Endothelial cell of umbilical vein (primary cell): ENCODE data around the gene ATP8A2. TPM values are rescaled to one million over a fixed set of nuclear protein-coding genes. Genes with fewer than 3 reads are reported as not detected.

Experiments used
- BruUV-seq: library from RNA; stranded (reverse); fragments of 400-500 nt; replicated peaks from 2 replicates; lab custom pipeline; 2021; lab: Mats Ljungman, UMichigan
- CTCF ChIA-PET: fragments of 300-600, 350-600 bp; sonication (Branson Sonifier 250); formaldehyde crosslinking; loops from one replicate; lab custom pipeline; 2021; ENCODE audit warnings: antibody characterized with exemption, inconsistent platforms; lab: Charles Lee
- POLR2A ChIA-PET: fragments of 300-600, 350-600 bp; sonication (Branson Sonifier 250); formaldehyde crosslinking; loops from one replicate; lab custom pipeline; 2021; ENCODE audit warnings: antibody characterized with exemption, inconsistent platforms; lab: Charles Lee
- DNase-seq: peaks from one replicate; pipeline ENCODE4 v3.0.0-alpha.2; 2011; ENCODE audit warnings: low read depth, low spot score
- FAIRE-seq: peaks from 2 replicates; lab custom pipeline; 2011; peaks lifted over from hg19 to GRCh38; lab: Jason Lieb, UNC
- H2AFZ ChIP-seq: 2 replicates; pipeline ENCODE4 v1.6.0; 2012; ENCODE audit warnings: low read depth, low read length, control low read depth, inconsistent platforms
- H3K27ac ChIP-seq: 2 replicates; pipeline ENCODE4 v1.5.1; 2011; ENCODE audit warnings: low read depth, mild to moderate bottlenecking, control low read depth, low read length, moderate library complexity; ENCODE audit not compliant: insufficient read depth
- H3K27me3 ChIP-seq, 2 experiments: 2 replicates each; pipeline versions ENCODE4 v1.6.0 to v1.6.1; 2011; ENCODE audit warnings: low read length in 2 of 2, mixed read lengths in 1 of 2; ENCODE audit not compliant: control insufficient read depth in 2 of 2, insufficient read depth in 2 of 2
- H3K36me3 ChIP-seq, 2 experiments: 2 replicates in 1 of 2; 3 replicates in 1 of 2; pipeline ENCODE4 v1.5.1; 2011; ENCODE audit warnings: low read length in 2 of 2, mild to moderate bottlenecking in 1 of 2, moderate library complexity in 1 of 2; ENCODE audit not compliant: control insufficient read depth in 2 of 2, insufficient read depth in 2 of 2; ENCODE audit errors: extremely low read depth in 1 of 2
- H3K4me1 ChIP-seq: 3 replicates; pipeline ENCODE4 v1.5.1; 2011; ENCODE audit warnings: mild to moderate bottlenecking, low read length; ENCODE audit not compliant: control insufficient read depth, insufficient read depth; ENCODE audit errors: extremely low read depth
- H3K4me2 ChIP-seq: 2 replicates; pipeline ENCODE4 v1.6.1; 2011; ENCODE audit warnings: low read length, control low read depth, mixed read lengths; ENCODE audit not compliant: insufficient read depth
- H3K4me3 ChIP-seq, 3 experiments: fragments of 200-600 bp in 1 of 3; sonication (generic), shearing (Covaris generic) in 1 of 3; replicated peaks in 1 of 3; 2 replicates each; pipeline ENCODE4 v1.5.1; 2011 to 2016; ENCODE audit warnings: control low read depth in 3 of 3, low read length in 3 of 3, mild to moderate bottlenecking in 2 of 3, inconsistent platforms in 1 of 3, low read depth in 1 of 3, moderate library complexity in 1 of 3; ENCODE audit not compliant: insufficient read depth in 1 of 3
- H3K79me2 ChIP-seq: 2 replicates; pipeline ENCODE4 v1.6.0; 2012; ENCODE audit warnings: low read length, inconsistent platforms; ENCODE audit not compliant: control insufficient read depth, insufficient read depth
- H3K9ac ChIP-seq: replicated peaks from 2 replicates; pipeline ENCODE3; 2011; ENCODE audit warnings: low read length, control low read depth; ENCODE audit not compliant: insufficient read depth; ENCODE audit errors: extremely low read depth
- H3K9me1 ChIP-seq: replicated peaks from 3 replicates; pipeline ENCODE4 v1.6.0; 2011; ENCODE audit warnings: mild to moderate bottlenecking, low read length; ENCODE audit not compliant: control insufficient read depth, insufficient read depth; ENCODE audit errors: extremely low read depth
- H3K9me3 ChIP-seq: replicated peaks from 2 replicates; pipeline ENCODE4 v1.5.1; 2012; ENCODE audit warnings: low read length, inconsistent platforms; ENCODE audit not compliant: control insufficient read depth, insufficient read depth
- H4K20me1 ChIP-seq: replicated peaks from 2 replicates; pipeline ENCODE3; 2011; ENCODE audit warnings: mild to moderate bottlenecking, low read length; ENCODE audit not compliant: control insufficient read depth, insufficient read depth; ENCODE audit errors: extremely low read depth
- CTCF ChIP-seq, 2 donors: IDR thresholded peaks; 1 replicate in 1 of 2; 2 replicates in 1 of 2; pipeline ENCODE4 v1.5.1; 2011; ENCODE audit warnings: low read length in 2 of 2, mild to moderate bottlenecking in 2 of 2, moderate library complexity in 2 of 2, control low read depth in 1 of 2, inconsistent platforms in 1 of 2, low read depth in 1 of 2; ENCODE audit not compliant: insufficient read depth in 1 of 2; ENCODE audit errors: extremely low read depth in 1 of 2
- EZH2 ChIP-seq: IDR thresholded peaks from 2 replicates; pipeline ENCODE4 v1.6.1; 2012; ENCODE audit warnings: borderline replicate concordance, low read depth, mild to moderate bottlenecking, moderate library complexity, low read length, inconsistent platforms; ENCODE audit not compliant: severe bottlenecking
- FOS ChIP-seq: IDR thresholded peaks from 2 replicates; pipeline ENCODE4 v1.6.1; 2011; ENCODE audit warnings: mild to moderate bottlenecking, low read length, moderate library complexity, borderline replicate concordance; ENCODE audit not compliant: insufficient read depth
- GATA2 ChIP-seq: IDR thresholded peaks from 2 replicates; pipeline ENCODE4 v1.7.0; 2011; ENCODE audit warnings: low read depth, mild to moderate bottlenecking, moderate library complexity, mixed read lengths, low read length; ENCODE audit not compliant: insufficient read length, insufficient read depth
- JUN ChIP-seq: IDR thresholded peaks from 2 replicates; pipeline ENCODE4 v1.6.1; 2011; ENCODE audit warnings: borderline replicate concordance, low read depth; ENCODE audit not compliant: insufficient read length, insufficient read depth
- MAX ChIP-seq: IDR thresholded peaks from 2 replicates; pipeline ENCODE4 v1.6.1; 2011; ENCODE audit not compliant: insufficient read depth, insufficient read length
- MYC ChIP-seq: IDR thresholded peaks from one replicate; pipeline ENCODE4 v1.6.1; 2011; ENCODE audit warnings: mild to moderate bottlenecking, low read depth, low read length
- POLR2A ChIP-seq: IDR thresholded peaks from 2 replicates; pipeline ENCODE4 v1.6.1; 2012; ENCODE audit warnings: low read depth, mild to moderate bottlenecking, control low read depth, low read length
- POLR2AphosphoS5 ChIP-seq: IDR thresholded peaks from 2 replicates; pipeline ENCODE4 v1.6.1; 2012; ENCODE audit warnings: low read depth, mild to moderate bottlenecking, control low read depth, low read length, moderate library complexity; ENCODE audit not compliant: insufficient read depth
- dilution Hi-C: fragments of 300-500 bp; cut with MboI; formaldehyde crosslinking; loops from one replicate; pipeline ENCODE4 v1.15.0; 2019; ENCODE audit warnings: low sequenced_read_pairs; ENCODE audit not compliant: extremely low pct_ligation_motif_present
- intact Hi-C: fragments of 100-400 bp; cut with micrococcal nuclease; formaldehyde crosslinking; loops from one replicate; pipeline ENCODE4 v1.10.0; 2022
- polyA plus RNA-seq, 4 experiments: library from polyadenylated mRNA; depleted of rRNA in 3 of 4; stranded (reverse) in 3 of 4; unstranded in 1 of 4; fragments of >200 nt; gene quantifications; 2 replicates each; pipeline versions ENCODE4 v1.2.1 to v1.2.3, GENCODE V29; 2011 to 2012; ENCODE audit warnings: missing spikeins in 1 of 4
- total RNA-seq: library from RNA; stranded (reverse); gene quantifications from 2 replicates; pipeline ENCODE4 v1.2.3, GENCODE V29; 2021

ATP8A2 gene
- total and polyA plus RNA-seq, 2 donors (not counting 3 experiments of a cell fraction or from before 2014, with no cell fraction given): 0.11 to 0.49 TPM

- POLR2A ChIA-PET: no interaction called here
Measured at GRCh38 chr13:25709088-25709487, 337.3 kb downstream of the ATP8A2 start.

More at GRCh38 chr13:25709088-25709487, 337.3 kb downstream of the ATP8A2 start:
- no peak overlapping the region for H3K4me3 ChIP-seq
- no peaks in the 10 kb centered on the region for H3K9me3 ChIP-seq
- H3K27ac ChIP-seq: no peak overlapping the region
- H3K79me2 ChIP-seq: no peaks in the 10 kb centered on the region
- H4K20me1 ChIP-seq: no peaks in the 10 kb centered on the region
- H3K27me3 ChIP-seq: peaks cover 1 to 5% of the 10 kb centered on the region in 2 experiments
- CTCF ChIA-PET: no interaction called here
- H3K9me1 ChIP-seq: no peaks in the 10 kb centered on the region
- H3K36me3 ChIP-seq: no peaks in the 10 kb centered on the region
- H3K4me2 ChIP-seq: no peak overlapping the region
- no peak for FAIRE-seq
- intact Hi-C loops (no loop called here), dilution Hi-C loops (no loop called here)
- H3K4me1 ChIP-seq: no peaks in the 10 kb centered on the region
- H2AFZ ChIP-seq: no peak overlapping the region
- DNase-seq: no peak
- no peak for TF ChIP-seq MAX
- TF ChIP-seq EZH2: no peak
- no peak for TF ChIP-seq POLR2AphosphoS5
- no peak for TF ChIP-seq CTCF (IDR thresholded peaks at IDR 0.05; ENCODE audit: extremely low read depth in 1 of 2, insufficient read depth in 1 of 2, low read depth in 1 of 2, low read length in 2 of 2)
- TF ChIP-seq POLR2A: no peak
- TF ChIP-seq JUN: no peak
- TF ChIP-seq MYC: no peak
- TF ChIP-seq GATA2: no peak
- no peak for TF ChIP-seq FOS
- H3K9ac ChIP-seq: no peak overlapping the region
- BruUV-seq: no TSS peak
